H1 (cell line): ENCODE results near the gene MED12L. TPM values are rescaled to one million over a fixed set of nuclear protein-coding genes. Genes with fewer than 3 reads are reported as not detected.

Experiments used
- ATF3 ChIP-seq: IDR thresholded peaks from 2 replicates; pipeline ENCODE4 v1.6.1; 2011; ENCODE audit warnings: low read depth, mild to moderate bottlenecking, low read length; ENCODE audit not compliant: insufficient read depth
- JUN ChIP-seq: IDR thresholded peaks from 2 replicates; pipeline ENCODE4 v1.6.1; 2011; ENCODE audit warnings: low read depth, mild to moderate bottlenecking, improper control_type of control experiment, low read length
- SIN3A ChIP-seq, 2 experiments: IDR thresholded peaks in 1 of 2; conservative IDR thresholded peaks in 1 of 2; 2 replicates each; pipeline ENCODE4 v1.6.1; 2011 to 2012; ENCODE audit warnings: low read length in 2 of 2, improper control_type of control experiment in 1 of 2, low read depth in 1 of 2, mild to moderate bottlenecking in 1 of 2
- SRF ChIP-seq: IDR thresholded peaks from 2 replicates; pipeline ENCODE4 v1.6.1; 2011; ENCODE audit warnings: mild to moderate bottlenecking, low read depth, low read length, moderate library complexity
- polyA plus RNA-seq, 7 experiments: library from polyadenylated mRNA; depleted of rRNA in 3 of 7; stranded (reverse) in 5 of 7; unstranded in 2 of 7; fragments of >200 nt in 5 of 7; fragments of 200-250 nt in 2 of 7; gene quantifications; 1 replicate in 5 of 7; 2 replicates in 1 of 7; 4 replicates in 1 of 7; pipeline versions ENCODE4 v1.2.1 to v1.2.3, GENCODE V29; 2011 to 2013; ENCODE audit warnings: missing spikeins in 2 of 7, mixed read lengths in 2 of 7
- total RNA-seq: library from RNA; stranded (reverse); fragmentation: NEBNext Ultra II Directional; extraction: Animal tissue kit (Norgen Biotek cat#: 25700); gene quantifications from 2 replicates; pipeline ENCODE4 v1.2.1, GENCODE V29; 2021

Gene MED12L
- total and polyA plus RNA-seq, 2 of the 8 experiments (the other 6 are each of a cell fraction or from before 2014, with no cell fraction given) = 3.6 to 26.2 TPM

DNA sequence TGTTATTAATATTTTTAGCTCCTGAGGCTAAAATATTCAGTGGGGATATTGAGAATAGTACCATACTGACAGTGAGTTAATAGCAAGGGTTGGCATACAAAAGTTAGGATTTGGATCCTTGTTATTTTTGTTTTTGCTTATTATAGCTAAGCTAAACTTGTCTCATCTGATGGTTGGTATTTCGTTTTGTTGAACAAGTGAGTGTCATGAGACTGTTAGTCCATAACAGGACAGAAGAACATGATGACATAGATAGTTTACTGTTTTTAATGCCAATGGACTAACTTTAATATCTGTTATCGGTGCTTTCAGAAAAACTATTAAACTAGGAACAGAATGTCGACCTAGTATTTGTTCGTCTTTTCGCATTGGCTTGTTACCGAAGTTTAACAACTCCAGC, 69.1 kb downstream of the MED12L start (continued):
- TF ChIP-seq SIN3A (conservative IDR thresholded peaks at IDR 0.05 in 1 of 2, IDR thresholded peaks at IDR 0.05 in 1 of 2; ENCODE audit: low read depth in 1 of 2, low read length in 2 of 2) = no peak
- no peak for TF ChIP-seq SRF
- TF ChIP-seq JUN = no peak
- TF ChIP-seq ATF3 = no peak
